ENCODE data around the gene CHCHD3.
A peak's percentile ranks its signal among the peaks of the same experiment; 100 is the strongest.
"Not testable (repeated sequence)": the region's sequence is repeated elsewhere in the genome, so short reads cannot be mapped to it uniquely, and the experiment has no call there.

The CHCHD3 gene

DNA sequence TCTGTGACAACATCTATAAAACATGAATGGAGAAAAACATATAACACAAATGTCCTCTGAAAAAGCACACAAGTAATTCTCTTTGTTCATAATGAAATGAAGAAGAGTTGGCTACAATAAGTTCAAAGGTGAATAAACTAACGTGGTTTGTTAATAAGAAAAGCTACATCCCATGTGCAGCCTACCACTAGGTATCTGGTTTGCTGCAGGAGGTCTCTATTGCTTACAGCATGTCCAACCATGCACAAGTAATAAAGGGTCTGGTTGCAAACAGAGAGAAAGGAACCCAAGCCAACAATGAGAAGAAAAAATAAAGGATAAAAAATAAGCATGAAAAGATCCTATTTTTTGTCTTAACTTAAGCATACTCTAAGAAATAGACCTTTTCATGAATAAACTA lies 139.2 kb downstream of the CHCHD3 start:
- DNase-seq = no peak

DNA sequence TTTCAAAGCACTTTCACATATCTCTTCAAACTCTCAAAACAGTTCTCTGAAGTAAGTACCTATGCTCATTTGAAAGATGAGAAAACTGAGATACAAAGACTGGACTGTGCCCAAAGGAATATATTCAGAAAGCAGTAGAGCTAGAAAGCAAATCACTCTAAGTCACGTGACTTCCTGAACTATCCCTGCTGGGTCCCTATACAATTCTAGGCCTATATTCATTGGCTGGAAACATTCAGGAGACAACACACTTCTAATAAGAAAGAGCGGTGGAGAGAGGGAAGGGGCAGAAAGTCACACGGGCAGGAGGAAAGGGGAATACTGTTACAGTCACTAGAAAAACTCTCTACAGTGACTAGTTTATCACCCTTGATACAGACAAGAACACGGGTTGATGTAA lies 140.0 kb downstream of the CHCHD3 start:
- DNase-seq = no peak

DNA sequence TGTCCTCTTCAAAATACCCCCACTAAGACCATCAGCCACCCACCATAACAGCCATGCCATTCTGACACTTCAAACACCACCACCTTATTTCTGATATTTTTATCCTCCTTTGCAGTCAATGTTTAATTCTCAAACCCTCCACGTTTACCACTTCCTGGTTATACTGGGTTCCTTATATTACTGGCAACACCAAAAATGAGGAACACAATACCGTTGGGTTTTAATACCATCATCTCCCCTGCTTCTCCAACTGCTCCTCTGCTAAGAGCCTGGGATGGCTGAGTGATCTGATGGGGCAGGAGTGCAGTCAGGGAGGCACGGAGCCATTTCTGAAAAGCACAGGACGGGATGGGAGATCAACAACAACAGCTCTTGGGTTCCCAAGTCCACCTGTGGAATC lies 140.5 kb downstream of the CHCHD3 start:
- no peak for DNase-seq

DNA sequence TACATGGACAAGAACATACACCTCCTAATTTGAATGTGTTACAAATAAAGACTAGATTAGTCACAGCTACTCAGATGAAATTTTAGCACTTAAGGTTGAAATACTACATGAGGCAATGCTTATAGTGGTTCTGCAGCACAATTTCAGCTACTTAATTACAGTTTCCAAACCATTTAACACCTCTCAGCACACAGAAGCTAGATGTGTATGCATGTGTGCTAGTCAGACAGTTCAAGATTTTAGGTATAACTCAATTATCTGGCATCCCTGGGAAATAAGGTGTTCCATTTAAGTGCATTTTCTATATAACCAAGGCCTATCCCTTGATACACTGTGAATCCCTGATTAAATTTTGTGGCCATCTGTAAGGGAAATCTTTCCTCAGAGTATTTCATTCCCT lies 141.8 kb downstream of the CHCHD3 start:
- no peak for DNase-seq

DNA sequence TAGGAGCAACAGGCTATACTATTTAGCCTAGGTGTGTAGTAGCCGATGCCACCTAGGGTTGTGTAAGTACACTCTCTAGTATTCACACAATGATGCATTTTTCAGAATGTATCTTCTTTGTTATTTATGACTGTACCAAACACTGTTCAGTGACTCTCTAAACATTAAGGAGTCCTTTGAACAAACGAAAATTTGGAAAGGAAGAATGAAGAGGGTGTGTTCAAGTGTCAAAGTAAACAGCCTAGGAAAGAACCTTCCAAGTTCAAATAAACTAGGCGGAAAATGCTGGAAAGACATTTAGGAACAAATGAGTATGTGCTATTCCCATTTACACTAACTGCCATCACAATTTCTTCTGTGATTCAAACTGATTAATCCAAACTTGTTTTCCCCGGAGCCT lies 142.4 kb downstream of the CHCHD3 start:
- DNase-seq = no peak

DNA sequence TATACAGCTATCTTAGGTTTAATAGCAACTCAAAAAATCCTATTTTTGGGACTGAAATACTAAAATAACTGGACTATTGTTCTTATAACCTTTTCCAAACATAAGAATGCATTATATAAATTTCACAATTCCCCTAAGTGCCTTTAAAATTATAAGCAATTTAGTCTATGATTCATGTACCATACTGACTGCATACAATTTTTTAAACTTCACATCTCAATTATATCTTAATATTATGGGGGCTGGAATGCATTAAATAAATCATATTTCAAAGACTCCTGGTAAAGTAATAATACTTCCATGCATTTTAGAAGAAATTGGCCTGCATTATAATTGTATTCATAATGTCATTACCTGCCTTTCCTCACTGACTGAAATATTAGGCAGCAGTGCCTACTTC lies 144.6 kb downstream of the CHCHD3 start:
- DNase-seq = no peak

DNA sequence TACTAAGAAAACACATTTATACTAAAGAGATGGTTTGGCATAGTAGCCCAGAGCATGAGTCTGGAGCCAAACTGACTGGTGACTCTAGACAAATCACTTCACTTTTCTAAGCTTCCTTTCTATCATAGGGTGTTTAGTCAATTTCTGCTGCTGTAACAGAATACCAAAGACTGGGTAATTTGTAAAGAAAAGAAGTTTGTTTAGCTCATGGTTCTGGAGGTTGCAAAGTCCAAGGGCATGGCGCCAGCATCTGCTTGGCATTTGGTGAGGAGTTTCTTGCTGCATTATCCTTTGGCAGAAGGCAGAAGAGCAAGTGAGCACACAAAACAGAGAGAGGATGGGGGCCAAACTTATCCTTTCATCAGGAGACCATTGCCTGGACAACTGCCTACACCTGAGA lies 146.3 kb downstream of the CHCHD3 start:
- no peak for DNase-seq

DNA sequence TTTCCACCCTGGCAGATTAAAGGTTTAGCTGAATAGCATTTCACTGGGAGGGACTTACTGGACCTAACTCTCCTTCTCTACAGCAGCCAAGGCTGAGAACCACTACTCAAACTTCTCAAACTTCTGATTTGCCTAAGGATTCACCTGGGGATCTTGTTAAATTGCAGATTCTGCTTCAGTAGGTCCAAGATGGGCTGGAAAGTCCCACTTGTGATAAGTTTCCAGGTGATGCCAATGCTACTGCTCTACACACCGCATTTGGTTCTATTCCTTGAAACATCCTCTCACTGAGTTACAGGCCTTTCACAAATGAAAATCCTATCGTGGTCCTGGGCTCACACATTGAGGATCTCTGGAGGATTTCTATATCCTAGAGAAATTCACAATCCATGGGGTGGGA lies 147.9 kb downstream of the CHCHD3 start:
- DNase-seq = no peak

DNA sequence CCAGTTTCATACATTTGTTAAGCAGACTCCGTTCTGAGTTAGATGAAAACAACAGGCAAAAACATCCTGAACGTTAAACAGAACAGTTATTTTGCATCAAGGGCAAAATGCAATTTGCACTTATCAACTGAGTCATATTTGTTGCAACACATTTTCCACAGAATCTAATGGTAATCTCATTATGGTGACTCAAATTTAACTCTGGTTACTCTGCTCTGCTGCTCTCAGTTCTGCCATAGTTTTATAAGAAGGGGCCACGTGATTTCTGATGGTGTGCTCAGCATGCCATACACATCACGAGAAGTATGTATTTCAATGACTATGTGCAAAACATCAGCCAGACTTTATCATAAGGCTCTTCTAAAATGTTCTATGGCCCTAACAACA lies 148.8 kb downstream of the CHCHD3 start:
- peak; percentile 53 for DNase-seq

DNA sequence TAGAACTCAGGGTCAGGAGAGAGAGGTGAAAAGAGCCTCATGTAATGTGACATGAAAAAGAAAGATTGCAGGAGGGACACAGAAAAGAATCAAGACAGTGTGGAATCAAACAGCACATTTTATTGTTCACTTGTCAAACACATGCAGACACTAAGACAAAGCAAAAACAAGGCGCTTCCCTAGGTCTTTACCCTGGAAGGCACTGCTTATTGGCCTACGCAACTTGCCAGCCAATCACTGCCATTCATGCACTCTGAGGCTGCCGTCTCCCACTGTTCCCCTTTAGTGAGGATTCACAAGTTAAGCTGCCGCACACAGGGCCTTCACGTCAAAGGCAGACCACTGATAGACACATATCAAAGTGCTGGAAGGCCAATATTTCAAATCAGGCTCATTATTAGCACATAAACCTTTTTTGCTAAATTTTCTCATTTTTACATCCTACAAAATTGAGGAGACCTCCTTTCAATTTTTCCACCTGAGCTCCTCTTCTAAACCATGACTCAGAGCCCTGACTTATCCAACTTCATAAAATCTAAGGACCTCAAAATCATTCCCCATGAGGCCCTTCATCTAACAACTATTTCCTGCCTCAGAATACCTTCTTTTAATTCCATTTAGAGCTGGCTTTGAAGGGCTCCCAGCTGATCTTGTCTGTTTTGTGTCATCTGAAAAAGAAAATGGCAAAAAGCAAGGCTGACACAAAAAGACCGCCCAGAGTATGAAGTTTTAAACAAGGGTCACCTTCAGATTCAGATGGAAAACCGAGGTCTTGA lies 149.4 kb downstream of the CHCHD3 start:
- no peak for DNase-seq

DNA sequence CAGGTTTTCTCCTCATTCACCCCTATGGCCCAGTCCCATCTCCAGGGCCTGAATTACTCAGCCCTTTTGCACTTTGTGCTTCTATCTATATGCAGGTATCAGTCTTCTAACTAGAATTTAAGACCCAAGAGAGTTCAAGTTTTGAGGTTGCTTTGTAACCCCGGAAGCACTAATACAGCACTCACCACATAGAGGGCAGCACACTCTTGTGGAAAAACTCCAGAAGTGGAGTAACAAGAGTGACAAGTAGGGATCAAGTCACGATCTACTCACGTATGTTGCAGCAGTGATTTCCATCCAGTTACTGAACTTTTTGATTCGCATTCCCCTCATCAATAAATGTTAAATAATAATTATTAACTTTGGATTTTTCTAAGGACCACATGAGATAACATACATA lies 151.0 kb downstream of the CHCHD3 start:
- peak; percentile 9 for DNase-seq

DNA sequence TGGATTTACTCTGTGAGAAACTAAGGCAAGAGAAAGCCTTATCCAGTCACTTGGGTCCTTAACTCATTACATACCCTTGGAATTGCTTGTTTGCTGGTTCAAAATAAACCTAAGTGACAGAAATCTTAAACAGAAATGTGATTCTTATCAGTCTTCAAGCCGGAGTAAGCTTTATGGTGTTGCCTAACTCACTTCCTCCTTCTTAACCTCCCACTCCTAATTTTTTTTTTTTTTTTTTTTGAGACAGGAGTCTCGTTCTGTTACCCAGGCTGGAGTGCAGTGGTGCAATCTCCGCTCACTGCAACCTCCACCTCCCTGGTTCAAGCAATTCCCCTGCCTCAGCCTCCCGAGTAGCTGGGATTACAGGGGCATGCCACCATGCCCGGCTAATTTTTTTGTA lies 151.9 kb downstream of the CHCHD3 start:
- DNase-seq = not testable (repeated sequence)

DNA sequence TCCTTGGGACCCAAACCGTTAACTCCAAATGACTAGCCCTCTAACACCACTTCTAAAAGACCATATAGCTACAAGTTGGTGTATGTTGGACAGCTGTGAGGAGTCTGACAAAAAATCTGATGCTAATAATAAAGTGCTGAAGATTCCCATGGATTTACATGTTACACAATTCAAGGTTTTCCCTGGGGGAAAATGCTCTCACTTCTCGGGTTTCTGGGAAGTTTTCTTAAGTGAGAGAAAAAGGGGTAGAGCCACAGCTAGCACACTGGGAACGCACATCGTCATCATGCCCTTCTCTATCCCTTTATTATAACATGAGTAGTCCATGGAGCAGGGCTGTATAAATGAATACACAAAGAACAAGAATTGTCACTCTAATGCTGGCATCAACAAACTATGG lies 162.1 kb downstream of the CHCHD3 start:
- DNase-seq = peak; percentile 16

DNA sequence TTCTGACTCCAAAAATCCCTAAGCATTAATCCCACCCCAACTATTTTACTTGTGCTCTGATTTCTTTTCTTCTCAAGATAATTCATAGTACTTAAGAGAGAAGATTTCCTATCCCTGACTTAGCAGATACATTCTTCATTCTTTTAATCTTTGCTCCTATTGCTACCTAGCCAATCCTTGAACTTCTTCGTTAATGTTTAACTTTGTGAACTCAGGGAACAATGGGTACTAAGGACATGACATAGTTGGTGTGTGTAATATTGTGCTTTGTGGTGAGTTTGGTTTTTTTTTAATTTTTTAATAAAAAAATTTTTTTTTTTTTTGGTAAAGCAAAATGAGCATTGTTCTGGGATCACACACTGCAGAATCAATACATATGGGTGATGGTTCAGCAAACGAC lies 166.2 kb downstream of the CHCHD3 start:
- DNase-seq = no peak

DNA sequence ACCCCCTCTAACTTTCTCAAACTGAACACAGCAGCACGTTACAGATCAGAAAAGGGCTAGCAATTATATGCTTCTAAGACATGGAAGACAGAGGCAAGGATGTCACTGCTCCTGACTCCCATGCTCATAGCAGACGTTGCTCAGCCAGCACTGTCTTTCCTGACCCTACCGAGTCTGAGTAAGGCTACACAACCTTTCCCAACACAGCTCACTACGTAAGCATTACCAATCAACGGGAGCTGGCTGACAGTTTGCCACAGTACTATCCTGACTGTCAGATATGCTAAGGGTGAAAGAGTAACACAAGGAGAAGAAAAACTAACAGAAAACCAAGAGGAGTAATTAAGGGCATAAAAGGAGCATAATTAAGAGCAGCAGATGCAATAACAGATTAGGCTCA lies 171.2 kb downstream of the CHCHD3 start:
- no peak for DNase-seq

DNA sequence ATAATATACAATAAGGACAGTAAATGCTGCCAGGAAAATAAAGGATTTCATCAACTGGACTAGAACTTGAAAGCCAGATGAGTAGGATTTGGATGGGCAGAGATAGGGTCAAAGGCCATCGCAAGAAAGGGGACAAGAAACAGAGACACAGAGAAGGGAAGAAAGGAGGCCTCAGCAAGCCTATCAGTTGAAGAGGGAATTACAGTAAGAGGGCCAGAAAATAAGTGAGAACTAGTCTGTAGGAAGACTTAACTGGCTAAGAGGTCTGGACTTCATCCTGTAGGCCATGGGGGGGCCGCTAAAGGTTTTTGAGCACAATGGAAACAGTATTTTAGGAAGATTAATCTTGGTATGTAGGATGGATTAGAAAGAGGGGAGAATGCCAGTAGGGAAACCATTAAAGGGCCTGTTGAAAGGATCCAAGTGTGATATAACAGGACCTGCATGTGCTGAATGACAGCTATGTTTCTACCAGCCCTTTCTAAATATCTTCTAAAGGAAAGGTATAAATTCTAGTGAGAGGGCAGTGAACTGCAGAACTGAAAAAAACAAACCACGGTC lies 174.4 kb downstream of the CHCHD3 start:
- no peak for DNase-seq

DNA sequence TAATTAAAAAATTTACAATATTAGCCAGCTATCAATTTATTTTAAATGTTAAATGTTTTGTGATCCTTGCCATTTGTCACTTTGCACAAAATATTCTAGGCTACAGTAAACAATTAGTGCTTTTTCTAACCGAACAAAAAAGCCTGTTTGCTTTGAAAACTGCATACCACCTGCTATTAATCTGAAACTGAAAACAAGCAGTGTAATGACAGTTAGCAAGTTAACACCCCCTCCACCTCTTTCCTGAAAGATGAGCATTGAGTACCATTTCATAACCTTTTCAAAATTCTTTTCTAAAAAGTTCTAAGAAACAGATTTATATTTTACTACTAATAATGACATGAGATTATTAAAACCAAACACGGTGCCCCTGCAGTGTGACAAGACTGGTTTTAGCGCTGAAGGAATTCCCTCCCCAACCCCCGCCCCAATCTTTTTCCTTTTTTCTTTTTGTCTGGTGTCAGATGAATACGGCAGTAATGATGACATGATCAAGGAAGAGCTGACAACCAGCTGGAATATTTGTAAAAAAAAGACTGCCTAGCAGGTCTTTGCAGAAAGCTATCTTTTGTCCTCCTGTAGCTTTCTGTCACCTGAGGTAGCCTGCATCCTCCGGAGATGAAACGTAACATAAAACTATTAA lies 175.6 kb downstream of the CHCHD3 start:
- DNase-seq = no peak

DNA sequence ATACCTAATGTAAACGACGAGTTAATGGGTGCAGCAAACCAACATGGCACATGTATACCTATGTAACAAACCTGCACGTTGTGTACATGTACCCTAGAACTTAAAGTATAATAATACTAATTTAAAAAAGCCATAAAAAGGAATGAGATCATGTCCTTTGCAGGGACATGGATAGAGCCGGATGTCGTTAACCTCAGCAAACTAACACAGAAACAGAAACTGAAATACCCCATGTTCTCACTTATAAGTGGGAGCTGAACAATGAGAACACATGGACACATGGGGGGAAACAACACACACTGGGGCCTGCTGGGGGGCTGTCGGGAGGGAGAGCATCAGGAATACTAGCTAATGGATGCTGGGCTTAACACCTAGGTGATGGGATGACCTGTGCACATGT lies 176.8 kb downstream of the CHCHD3 start:
- not testable (repeated sequence) for DNase-seq

DNA sequence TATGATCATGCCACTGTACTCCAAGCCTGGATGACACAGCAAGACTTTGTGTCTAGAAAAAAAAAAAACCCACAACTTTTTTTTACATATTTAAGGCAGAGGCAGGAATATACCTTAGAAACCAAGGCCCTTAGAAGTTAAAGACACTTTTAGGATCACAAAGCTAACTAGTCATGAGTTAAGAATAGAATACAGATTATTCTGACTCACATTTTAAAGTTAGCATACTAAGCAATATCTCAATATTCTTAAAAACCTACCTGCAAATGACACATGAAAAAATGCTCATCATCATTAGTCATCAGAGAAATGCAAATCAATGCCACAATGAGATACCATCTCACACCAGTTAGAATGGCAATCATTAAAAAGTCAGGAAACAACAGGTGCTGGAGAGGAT lies 177.7 kb downstream of the CHCHD3 start:
- no peak for DNase-seq

DNA sequence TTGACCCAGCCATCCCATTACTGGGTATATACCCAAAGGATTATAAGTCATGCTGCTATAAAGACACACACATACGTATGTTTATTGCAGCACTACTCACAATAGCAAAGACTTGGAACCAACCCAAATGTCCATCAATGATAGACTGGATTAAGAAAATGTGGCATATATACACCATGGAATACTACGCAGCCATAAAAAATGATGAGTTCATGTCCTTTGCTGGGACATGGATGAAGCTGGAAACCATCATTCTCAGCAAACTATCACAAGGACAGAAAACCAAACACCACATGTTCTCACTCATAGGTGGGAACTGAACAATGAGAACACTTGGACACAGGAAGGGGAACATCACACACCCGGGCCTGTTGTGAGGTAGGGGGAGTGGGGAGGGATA lies 179.6 kb downstream of the CHCHD3 start:
- not testable (repeated sequence) for DNase-seq

DNA sequence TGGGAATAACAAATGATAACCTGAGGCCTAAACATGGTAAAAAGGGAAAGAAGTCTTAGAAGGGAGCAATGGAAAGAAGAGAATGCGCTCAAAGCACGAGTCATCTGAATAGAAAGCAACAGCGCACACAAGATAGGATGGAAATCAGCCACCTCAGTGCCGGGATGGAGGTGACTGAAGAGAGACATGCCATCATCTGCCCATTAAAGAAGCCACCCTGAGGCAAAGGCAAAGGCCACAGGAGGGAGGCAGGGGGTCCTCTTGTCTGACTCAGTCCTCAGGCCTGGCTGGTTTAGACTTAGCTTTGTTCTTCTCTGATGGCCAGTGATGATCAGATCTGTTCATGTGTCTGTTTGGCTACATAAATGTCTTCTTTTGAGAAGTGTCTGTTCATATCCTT lies 180.6 kb downstream of the CHCHD3 start:
- DNase-seq = no peak

DNA sequence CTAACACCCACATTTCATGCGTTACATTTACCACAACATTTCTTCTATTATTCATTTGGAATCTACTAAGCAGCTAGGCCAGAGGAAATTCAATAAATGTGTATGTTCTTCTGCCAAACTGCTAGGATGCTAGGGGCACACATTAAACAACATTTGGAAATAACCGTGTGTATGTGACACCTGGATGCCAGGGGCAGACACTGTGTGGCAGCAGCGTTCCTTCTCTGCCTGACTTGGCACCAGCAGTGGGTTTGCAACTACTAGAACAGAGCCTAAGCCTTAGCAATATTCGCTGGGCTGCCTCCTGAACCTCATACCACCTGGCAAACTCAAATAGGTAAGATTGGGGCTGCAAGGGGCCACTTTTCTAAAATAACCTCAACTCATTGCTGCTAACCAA lies 182.1 kb downstream of the CHCHD3 start:
- no peak for DNase-seq

DNA sequence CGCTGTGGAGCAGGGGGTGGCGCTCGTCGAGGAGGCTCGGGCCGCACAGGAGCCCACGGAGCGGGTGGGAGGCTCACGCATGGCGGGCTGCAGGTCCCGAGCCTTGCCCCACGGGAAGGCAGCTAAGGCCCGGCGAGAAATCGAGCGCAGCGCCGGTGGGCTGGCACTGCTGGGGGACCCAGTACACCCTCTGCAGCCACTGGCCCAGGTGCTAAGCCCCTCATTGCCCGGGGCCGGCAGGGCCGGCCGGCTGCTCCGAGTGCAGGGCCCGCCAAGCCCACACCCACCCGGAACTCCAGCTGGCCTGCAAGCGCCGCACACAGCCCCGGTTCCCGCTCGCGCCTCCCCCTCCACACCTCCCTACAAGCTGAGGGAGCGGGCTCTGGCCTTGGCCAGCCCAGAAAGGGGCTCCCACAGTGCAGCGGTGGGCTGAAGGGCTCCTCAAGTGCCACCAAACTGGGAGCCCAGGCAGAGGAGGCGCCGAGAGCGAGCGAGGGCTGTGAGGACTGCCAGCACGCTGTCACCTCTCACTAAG lies 183.2 kb downstream of the CHCHD3 start:
- DNase-seq = not testable (repeated sequence)

DNA sequence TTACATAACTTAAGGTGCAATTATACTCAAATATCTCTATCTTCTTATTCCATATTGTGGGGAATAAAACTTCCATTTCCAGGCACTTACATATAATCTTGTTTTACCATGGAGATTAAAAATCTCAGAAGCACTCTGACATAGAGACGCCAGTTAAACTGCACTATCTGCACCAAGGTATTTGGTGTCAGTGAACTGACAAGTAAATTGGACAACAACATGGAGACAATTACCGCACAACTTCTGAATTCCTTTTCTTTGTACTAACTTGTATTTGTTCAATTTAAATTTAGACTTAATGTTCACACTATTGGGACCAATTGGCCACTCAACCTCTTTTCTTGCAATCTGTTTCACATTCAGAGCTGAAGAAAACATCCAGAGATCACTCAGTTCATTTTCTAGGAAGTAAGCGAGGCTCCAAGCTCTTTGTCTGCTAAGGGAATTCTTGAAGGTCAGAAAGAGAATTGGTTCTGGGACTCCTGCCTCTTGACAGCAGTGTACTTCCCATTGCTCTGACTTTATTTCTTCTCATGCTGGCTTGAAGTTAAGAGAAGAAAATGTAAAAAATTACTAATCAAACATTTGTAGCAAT lies 184.7 kb downstream of the CHCHD3 start:
- no peak for DNase-seq

All from fibroblast of upper back skin (primary cell).